Measurements from ENCODE around the gene CCL2. TPM values are rescaled to one million over a fixed set of nuclear protein-coding genes. Genes with fewer than 3 reads are reported as not detected.

The CCL2 gene
- total RNA-seq, 1 experiment from 2014 or later: not detected

DNA sequence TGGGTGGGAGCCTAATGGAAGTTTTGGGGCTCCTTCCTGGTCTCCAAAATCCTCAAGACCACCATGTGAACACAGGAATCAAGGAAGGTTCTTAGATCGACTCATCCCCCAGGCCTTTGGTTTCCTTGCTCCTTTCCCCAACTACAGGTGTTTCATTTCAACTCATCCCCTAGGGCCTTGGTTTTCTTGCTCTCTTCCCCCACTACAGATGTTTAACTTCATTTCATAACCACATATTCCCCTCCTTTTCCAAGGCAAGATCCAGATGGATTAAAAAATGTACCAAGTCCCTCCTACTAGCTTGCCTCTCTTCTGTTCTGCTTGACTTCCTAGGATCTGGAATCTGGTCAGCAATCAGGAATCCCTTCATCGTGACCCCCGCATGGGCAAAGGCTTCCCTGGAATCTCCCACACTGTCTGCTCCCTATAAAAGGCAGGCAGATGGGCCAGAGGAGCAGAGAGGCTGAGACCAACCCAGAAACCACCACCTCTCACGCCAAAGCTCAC lies 30.3 kb downstream of the CCL2 start, which contains the start of gene CCL11:
Gene CCL11, plus strand, starts transcription at position 457 of the 507 bp plus-strand sequence. CDS start 67 bp downstream, outside the sequence.
- H3K9me2 ChIP-seq (replicated peaks; ENCODE audit: insufficient read depth, low read length): no peaks in the 10 kb centered on the region
- no peaks in the 10 kb centered on the region for H3K27me3 ChIP-seq (ENCODE audit: low read length)
- H3K9ac ChIP-seq (ENCODE audit: low read length): no peak within 1 kb of the TSS
- no peaks in the 10 kb centered on the region for H3K79me2 ChIP-seq (ENCODE audit: low read length)
- H3K36me3 ChIP-seq (ENCODE audit: insufficient read depth, low read length): no peaks in the 10 kb centered on the region
- no peak for DNase-seq
- H3K9me3 ChIP-seq (ENCODE audit: low read length): no peaks in the 10 kb centered on the region
- H4K20me1 ChIP-seq (ENCODE audit: insufficient read depth, low read depth, low read length): no peaks in the 10 kb centered on the region
- H3K27ac ChIP-seq (ENCODE audit: low read length): no peak within 1 kb of the TSS
- no peak within 1 kb of the TSS for H2AFZ ChIP-seq (ENCODE audit: low read length)
- no peak within 1 kb of the TSS for H3K4me3 ChIP-seq (ENCODE audit: low read length)
- H3K4me2 ChIP-seq (ENCODE audit: low read depth, low read length, poor library complexity, severe bottlenecking): no peak within 1 kb of the TSS
- H3K4me1 ChIP-seq (ENCODE audit: low read length): no peaks in the 10 kb centered on the region

DNA sequence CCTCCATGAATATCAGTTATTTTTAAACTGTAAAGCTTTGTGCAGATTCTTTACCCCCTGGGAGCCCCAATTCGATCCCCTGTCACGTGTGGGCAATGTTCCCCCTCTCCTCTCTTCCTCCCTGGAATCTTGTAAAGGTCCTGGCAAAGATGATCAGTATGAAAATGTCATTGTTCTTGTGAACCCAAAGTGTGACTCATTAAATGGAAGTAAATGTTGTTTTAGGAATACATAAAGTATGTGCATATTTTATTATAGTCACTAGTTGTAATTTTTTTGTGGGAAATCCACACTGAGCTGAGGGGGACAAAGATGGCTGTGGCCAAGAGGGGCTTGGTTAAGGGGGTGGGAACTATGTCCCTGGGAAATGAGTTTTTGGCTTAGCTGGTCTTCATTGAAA lies 32.8 kb downstream of the CCL2 start:
- Histone ChIP-seq H3K4me2 (ENCODE audit: low read depth, low read length, poor library complexity, severe bottlenecking) (no peak overlapping the region), H2AFZ (ENCODE audit: low read length) (no peak overlapping the region), H3K9ac (ENCODE audit: low read length) (no peak overlapping the region), H3K9me3 (ENCODE audit: low read length) (no peaks in the 10 kb centered on the region), H3K4me1 (ENCODE audit: low read length) (no peaks in the 10 kb centered on the region), H3K27me3 (ENCODE audit: low read length) (no peaks in the 10 kb centered on the region), H3K9me2 (replicated peaks; ENCODE audit: insufficient read depth, low read length) (no peaks in the 10 kb centered on the region), H3K36me3 (ENCODE audit: insufficient read depth, low read length) (no peaks in the 10 kb centered on the region), H3K27ac (ENCODE audit: low read length) (no peak overlapping the region), H4K20me1 (ENCODE audit: insufficient read depth, low read depth, low read length) (no peaks in the 10 kb centered on the region), H3K4me3 (ENCODE audit: low read length) (no peak overlapping the region), H3K79me2 (ENCODE audit: low read length) (no peaks in the 10 kb centered on the region)
- no peak for DNase-seq

DNA sequence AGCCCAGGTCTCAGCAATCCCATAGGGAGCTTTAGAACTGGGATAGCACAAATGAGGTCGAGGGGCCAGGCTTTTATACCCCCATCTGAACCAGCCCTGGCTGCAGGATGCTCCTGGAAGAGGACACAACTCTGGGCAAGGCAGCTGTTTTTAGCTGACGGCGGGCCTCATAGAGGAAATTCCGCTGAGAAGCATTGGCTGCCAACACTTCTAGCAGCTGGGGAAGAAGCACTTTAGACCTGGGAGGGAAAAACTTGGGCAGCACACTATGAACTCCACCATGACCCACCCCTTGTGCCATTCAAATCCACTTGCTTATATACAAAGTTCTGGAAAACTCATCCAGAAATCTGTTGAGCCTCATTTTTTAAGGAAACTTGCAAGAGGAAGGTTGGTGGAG lies 35.5 kb downstream of the CCL2 start:
- H3K27me3 ChIP-seq (ENCODE audit: low read length): no peaks in the 10 kb centered on the region
- DNase-seq: no peak
- no peaks in the 10 kb centered on the region for H3K4me1 ChIP-seq (ENCODE audit: low read length)
- no peaks in the 10 kb centered on the region for H3K79me2 ChIP-seq (ENCODE audit: low read length)
- H3K9me2 ChIP-seq (replicated peaks; ENCODE audit: insufficient read depth, low read length): no peaks in the 10 kb centered on the region
- H4K20me1 ChIP-seq (ENCODE audit: insufficient read depth, low read depth, low read length): no peaks in the 10 kb centered on the region
- H3K9ac ChIP-seq (ENCODE audit: low read length): no peak overlapping the region
- H3K36me3 ChIP-seq (ENCODE audit: insufficient read depth, low read length): no peaks in the 10 kb centered on the region
- H3K4me3 ChIP-seq (ENCODE audit: low read length): no peak overlapping the region
- no peak overlapping the region for H3K4me2 ChIP-seq (ENCODE audit: low read depth, low read length, poor library complexity, severe bottlenecking)
- no peaks in the 10 kb centered on the region for H3K9me3 ChIP-seq (ENCODE audit: low read length)
- H3K27ac ChIP-seq (ENCODE audit: low read length): no peak overlapping the region
- H2AFZ ChIP-seq (ENCODE audit: low read length): no peak overlapping the region

DNA sequence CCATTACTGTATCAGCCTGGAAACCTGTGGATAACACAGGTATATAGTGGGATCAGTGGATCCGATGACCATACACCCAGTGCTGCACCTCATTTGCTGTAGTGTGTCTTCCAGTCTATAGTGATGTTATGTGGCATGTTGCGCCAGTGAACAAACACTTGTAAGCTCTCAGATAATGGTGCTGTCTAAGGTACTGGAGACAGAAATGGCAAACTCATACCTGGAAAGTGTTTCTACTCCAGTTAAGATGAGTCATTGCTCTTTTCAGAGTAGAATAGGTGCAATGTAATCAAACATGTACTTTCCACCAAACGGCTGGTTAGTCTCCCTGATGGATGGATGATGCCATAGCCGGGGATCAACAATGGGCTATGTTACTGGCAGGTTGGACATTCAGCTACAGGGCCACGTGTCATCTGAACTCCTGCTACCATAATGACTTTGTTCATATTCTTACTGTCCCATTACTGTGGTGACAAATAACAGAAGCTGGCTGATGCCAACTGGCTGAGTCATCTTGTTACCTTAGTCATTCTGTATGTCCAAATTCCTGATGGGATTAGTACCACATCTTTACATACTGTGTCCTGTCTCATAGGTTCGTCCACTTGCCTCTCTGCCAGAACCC lies 36.8 kb downstream of the CCL2 start:
- Histone ChIP-seq H3K9me2 (replicated peaks; ENCODE audit: insufficient read depth, low read length) (no peaks in the 10 kb centered on the region), H3K4me2 (ENCODE audit: low read depth, low read length, poor library complexity, severe bottlenecking) (no peak overlapping the region), H3K4me1 (ENCODE audit: low read length) (no peaks in the 10 kb centered on the region), H3K79me2 (ENCODE audit: low read length) (no peaks in the 10 kb centered on the region), H3K36me3 (ENCODE audit: insufficient read depth, low read length) (no peaks in the 10 kb centered on the region), H3K9ac (ENCODE audit: low read length) (no peak overlapping the region), H3K27ac (ENCODE audit: low read length) (no peak overlapping the region), H3K9me3 (ENCODE audit: low read length) (no peaks in the 10 kb centered on the region), H2AFZ (ENCODE audit: low read length) (no peak overlapping the region), H4K20me1 (ENCODE audit: insufficient read depth, low read depth, low read length) (no peaks in the 10 kb centered on the region), H3K27me3 (ENCODE audit: low read length) (no peaks in the 10 kb centered on the region), H3K4me3 (ENCODE audit: low read length) (no peak overlapping the region)
- DNase-seq: no peak

DNA sequence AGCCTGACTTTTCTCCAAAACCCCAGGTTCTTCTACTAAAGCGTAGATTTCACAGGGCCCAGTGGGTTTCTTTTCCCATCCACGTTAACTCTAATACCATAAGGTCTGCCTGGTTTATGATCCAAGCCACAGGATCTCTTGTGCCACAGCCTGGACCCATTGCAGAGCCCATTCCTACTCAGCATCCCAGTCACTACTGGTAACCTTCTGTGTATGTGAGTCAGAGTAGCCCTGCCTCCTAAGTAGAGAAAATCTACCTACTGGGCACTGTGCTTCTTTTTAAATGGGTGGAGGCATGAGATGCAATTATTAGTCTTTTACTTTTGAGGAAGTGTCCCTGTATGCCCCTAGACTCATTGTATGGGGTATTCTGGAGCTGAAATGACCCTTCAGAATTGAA lies 43.9 kb downstream of the CCL2 start:
- Histone ChIP-seq H3K4me3 (ENCODE audit: low read length) (no peak overlapping the region), H3K9me2 (replicated peaks; ENCODE audit: insufficient read depth, low read length) (no peaks in the 10 kb centered on the region), H3K27me3 (ENCODE audit: low read length) (no peaks in the 10 kb centered on the region), H3K79me2 (ENCODE audit: low read length) (no peaks in the 10 kb centered on the region), H3K9ac (ENCODE audit: low read length) (no peak overlapping the region), H2AFZ (ENCODE audit: low read length) (no peak overlapping the region), H4K20me1 (ENCODE audit: insufficient read depth, low read depth, low read length) (no peaks in the 10 kb centered on the region), H3K4me2 (ENCODE audit: low read depth, low read length, poor library complexity, severe bottlenecking) (no peak overlapping the region), H3K9me3 (ENCODE audit: low read length) (no peaks in the 10 kb centered on the region), H3K27ac (ENCODE audit: low read length) (no peak overlapping the region), H3K4me1 (ENCODE audit: low read length) (no peaks in the 10 kb centered on the region), H3K36me3 (ENCODE audit: insufficient read depth, low read length) (no peaks in the 10 kb centered on the region)
- no peak for DNase-seq

DNA sequence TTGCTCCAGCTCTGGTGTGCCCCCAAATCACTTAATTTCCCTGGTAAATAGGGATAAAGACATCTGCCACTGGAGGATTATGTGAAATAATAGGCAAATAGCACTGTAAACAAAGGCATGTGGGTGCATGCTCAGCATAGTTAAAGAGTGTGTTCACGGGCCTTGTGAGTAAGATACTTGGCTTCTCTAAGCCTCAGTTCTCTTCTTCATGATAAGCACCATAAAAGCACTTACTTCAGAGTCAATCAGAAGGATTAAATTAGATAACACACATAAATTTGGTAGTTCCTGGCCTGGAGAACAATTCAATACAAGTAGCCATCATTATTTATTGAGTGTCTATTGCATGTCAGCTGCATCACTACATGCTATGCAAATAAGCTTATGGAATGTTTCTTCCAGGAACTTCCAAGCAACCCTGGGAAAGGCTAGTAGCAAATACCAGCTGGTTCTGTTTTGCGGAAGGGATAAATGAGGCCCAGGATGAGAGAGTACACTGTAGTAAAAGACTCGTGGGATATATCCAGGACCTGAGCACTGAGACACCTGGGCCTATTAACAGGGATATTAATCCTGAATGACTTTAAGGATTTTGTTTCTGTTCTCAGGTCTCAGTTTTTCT lies 45.0 kb downstream of the CCL2 start:
- H3K9me2 ChIP-seq (replicated peaks; ENCODE audit: insufficient read depth, low read length): no peaks in the 10 kb centered on the region
- no peaks in the 10 kb centered on the region for H3K79me2 ChIP-seq (ENCODE audit: low read length)
- H2AFZ ChIP-seq (ENCODE audit: low read length): no peak overlapping the region
- H3K4me3 ChIP-seq (ENCODE audit: low read length): no peak overlapping the region
- no peak for DNase-seq
- no peaks in the 10 kb centered on the region for H4K20me1 ChIP-seq (ENCODE audit: insufficient read depth, low read depth, low read length)
- H3K36me3 ChIP-seq (ENCODE audit: insufficient read depth, low read length): no peaks in the 10 kb centered on the region
- no peaks in the 10 kb centered on the region for H3K27me3 ChIP-seq (ENCODE audit: low read length)
- H3K4me1 ChIP-seq (ENCODE audit: low read length): no peaks in the 10 kb centered on the region
- H3K4me2 ChIP-seq (ENCODE audit: low read depth, low read length, poor library complexity, severe bottlenecking): no peak overlapping the region
- no peaks in the 10 kb centered on the region for H3K9me3 ChIP-seq (ENCODE audit: low read length)
- H3K27ac ChIP-seq (ENCODE audit: low read length): no peak overlapping the region
- H3K9ac ChIP-seq (ENCODE audit: low read length): no peak overlapping the region

DNA sequence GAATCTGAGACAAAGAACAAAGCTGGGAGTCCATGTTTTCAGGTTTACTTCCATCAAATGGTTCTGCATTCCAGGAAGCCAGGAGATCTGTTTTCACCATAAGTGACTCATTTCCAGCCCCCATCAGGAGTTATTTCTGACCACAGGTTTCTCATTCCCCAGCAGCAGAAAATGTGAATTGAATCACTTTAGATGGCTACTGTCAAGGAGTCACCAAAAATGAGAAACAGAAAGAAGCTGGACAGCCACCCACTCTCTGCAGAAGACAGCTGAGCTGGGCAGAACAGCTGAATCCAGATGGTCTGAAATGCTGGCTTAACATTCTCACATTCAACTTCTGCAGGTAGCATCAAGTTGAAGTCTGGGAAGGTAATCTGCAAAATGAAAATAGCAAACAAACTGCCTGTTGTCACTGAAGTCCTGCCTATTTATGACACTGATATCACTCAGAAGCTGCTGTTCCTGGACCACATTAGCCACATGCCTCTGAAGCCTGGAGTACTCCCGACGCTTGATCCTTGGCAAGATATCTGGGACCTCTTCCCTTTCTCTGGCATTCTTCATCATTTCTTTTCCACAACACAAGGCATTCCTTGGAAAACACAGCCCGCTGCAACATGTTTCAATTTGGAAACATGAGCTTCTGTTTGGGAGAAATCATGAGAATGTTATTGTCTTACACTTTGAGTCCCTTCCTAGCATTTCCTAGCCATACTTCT lies 45.7 kb downstream of the CCL2 start:
- no peak overlapping the region for H3K4me2 ChIP-seq (ENCODE audit: low read depth, low read length, poor library complexity, severe bottlenecking)
- DNase-seq: no peak

DNA sequence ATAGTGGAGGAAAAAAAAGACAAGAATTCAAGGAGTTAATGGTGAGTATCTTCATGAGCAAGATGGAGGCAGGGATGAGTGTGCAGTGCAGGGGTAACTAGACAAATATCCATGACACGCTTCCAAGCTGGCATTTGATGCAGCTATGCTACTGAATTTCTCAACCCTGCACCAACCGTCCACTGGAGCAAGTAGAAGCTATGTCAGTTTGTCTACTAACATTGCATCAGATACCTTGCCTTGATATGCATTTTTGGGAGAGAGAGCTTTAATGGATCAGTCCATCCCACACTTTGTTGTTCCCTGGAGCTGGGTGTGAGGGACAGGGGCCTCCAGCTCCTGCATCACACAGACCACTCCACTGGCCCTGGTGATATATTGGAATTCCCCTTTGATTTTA lies 46.9 kb downstream of the CCL2 start:
- no peaks in the 10 kb centered on the region for H3K9me2 ChIP-seq (replicated peaks; ENCODE audit: insufficient read depth, low read length)
- H3K4me1 ChIP-seq (ENCODE audit: low read length): no peaks in the 10 kb centered on the region
- no peaks in the 10 kb centered on the region for H3K9me3 ChIP-seq (ENCODE audit: low read length)
- no peaks in the 10 kb centered on the region for H4K20me1 ChIP-seq (ENCODE audit: insufficient read depth, low read depth, low read length)
- no peaks in the 10 kb centered on the region for H3K27me3 ChIP-seq (ENCODE audit: low read length)
- no peak overlapping the region for H3K4me3 ChIP-seq (ENCODE audit: low read length)
- no peak overlapping the region for H3K27ac ChIP-seq (ENCODE audit: low read length)
- H3K4me2 ChIP-seq (ENCODE audit: low read depth, low read length, poor library complexity, severe bottlenecking): no peak overlapping the region
- H2AFZ ChIP-seq (ENCODE audit: low read length): no peak overlapping the region
- DNase-seq: no peak
- H3K9ac ChIP-seq (ENCODE audit: low read length): no peak overlapping the region
- H3K36me3 ChIP-seq (ENCODE audit: insufficient read depth, low read length): no peaks in the 10 kb centered on the region
- H3K79me2 ChIP-seq (ENCODE audit: low read length): no peaks in the 10 kb centered on the region

More for the DNA sequence above, 45.7 kb downstream of the CCL2 start:
- Histone ChIP-seq H3K9ac (ENCODE audit: low read length) (no peak overlapping the region), H2AFZ (ENCODE audit: low read length) (no peak overlapping the region), H4K20me1 (ENCODE audit: insufficient read depth, low read depth, low read length) (no peaks in the 10 kb centered on the region), H3K27me3 (ENCODE audit: low read length) (no peaks in the 10 kb centered on the region), H3K4me1 (ENCODE audit: low read length) (no peaks in the 10 kb centered on the region), H3K4me3 (ENCODE audit: low read length) (no peak overlapping the region), H3K27ac (ENCODE audit: low read length) (no peak overlapping the region), H3K9me3 (ENCODE audit: low read length) (no peaks in the 10 kb centered on the region), H3K79me2 (ENCODE audit: low read length) (no peaks in the 10 kb centered on the region), H3K36me3 (ENCODE audit: insufficient read depth, low read length) (no peaks in the 10 kb centered on the region), H3K9me2 (replicated peaks; ENCODE audit: insufficient read depth, low read length) (no peaks in the 10 kb centered on the region)
